Measurements from ENCODE around the gene PGM1. TPM values are rescaled to one million over a fixed set of nuclear protein-coding genes. Genes with fewer than 3 reads are reported as not detected.

Gene PGM1
- total RNA-seq, 3 donors from 2014 or later (not counting 1 experiment from before 2014, with no cell fraction given) = 23.5 to 31.4 (median 23.7) TPM

- H3K4me1 ChIP-seq (ENCODE audit: control insufficient read depth, insufficient read depth, low read length) = no peaks in the 10 kb centered on the region
- Mint-ChIP-seq H3K4me1 (no peaks in the 10 kb centered on the region), H3K27ac (no peak overlapping the region), H3K27me3 (ENCODE audit: low read depth in 2 of 2) (no peaks in the 10 kb centered on the region), H3K9me3 (no peaks in the 10 kb centered on the region), H3K4me3 (no peak overlapping the region), H3K36me3 (no peaks in the 10 kb centered on the region)
- 89% methylated on average over 9 of the region's 9 CpGs for WGBS (ENCODE audit: insufficient coverage)
- DNase-seq (peak in 1 of 2 donors; percentile 6), ATAC-seq (no peak)
- no peaks in the 10 kb centered on the region for H3K27me3 ChIP-seq (ENCODE audit: control insufficient read depth, insufficient read depth, low read length)
- H3K27ac ChIP-seq (ENCODE audit: low read length) = no peak overlapping the region
- H3K36me3 ChIP-seq (ENCODE audit: control insufficient read depth, insufficient read depth, low read length) = no peaks in the 10 kb centered on the region
- intact Hi-C loops (cut with micrococcal nuclease) = no loop called here
- no peak overlapping the region for H3K4me3 ChIP-seq (ENCODE audit: low read length)
- no peak for TF ChIP-seq CTCF (IDR thresholded peaks at IDR 0.05)
- no peaks in the 10 kb centered on the region for H3K9me3 ChIP-seq (ENCODE audit: control insufficient read depth, insufficient read depth, low read length)
These were observed 81.1 kb downstream of the PGM1 start for GRCh38 chr1:63674238-63674864.

DNA sequence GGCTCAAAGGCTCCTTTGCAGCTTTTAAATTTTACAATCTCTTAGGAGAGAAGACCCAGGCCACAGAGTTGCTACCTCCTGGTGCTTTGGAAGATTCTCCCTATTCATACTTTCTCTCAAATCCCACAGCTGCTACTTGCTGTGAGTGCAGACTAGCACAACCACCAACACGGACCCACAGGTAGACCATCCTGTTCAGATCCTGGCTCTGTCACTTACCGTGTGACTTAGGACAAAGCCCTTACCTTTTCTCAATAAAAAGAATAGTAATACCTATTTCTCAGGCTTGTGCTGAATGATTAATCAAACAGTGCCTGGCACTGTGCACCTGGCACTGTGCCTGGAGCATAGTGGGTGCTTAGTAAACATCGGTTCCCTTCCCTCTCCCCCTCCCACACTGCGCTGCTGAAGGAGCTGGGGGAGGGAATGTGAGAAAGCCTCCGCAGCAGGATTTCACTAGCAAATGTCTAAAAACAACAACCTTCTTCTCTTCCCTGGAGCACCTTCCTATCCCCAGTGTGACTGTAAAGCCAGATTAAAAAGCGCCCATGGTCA is 81.7 kb downstream of the PGM1 start:
- Histone ChIP-seq H3K27ac (ENCODE audit: low read length) (no peak overlapping the region), H3K36me3 (ENCODE audit: control insufficient read depth, insufficient read depth, low read length) (no peaks in the 10 kb centered on the region), H3K27me3 (ENCODE audit: control insufficient read depth, insufficient read depth, low read length) (no peaks in the 10 kb centered on the region), H3K9me3 (ENCODE audit: control insufficient read depth, insufficient read depth, low read length) (no peaks in the 10 kb centered on the region), H3K4me3 (ENCODE audit: low read length) (no peak overlapping the region), H3K4me1 (ENCODE audit: control insufficient read depth, insufficient read depth, low read length) (no peaks in the 10 kb centered on the region)
- intact Hi-C loops (cut with micrococcal nuclease) = no loop called here
- Mint-ChIP-seq H3K36me3 (no peaks in the 10 kb centered on the region), H3K27me3 (ENCODE audit: low read depth in 2 of 2) (no peaks in the 10 kb centered on the region), H3K9me3 (no peaks in the 10 kb centered on the region), H3K4me3 (no peak overlapping the region), H3K4me1 (no peaks in the 10 kb centered on the region), H3K27ac (no peak overlapping the region)
- ATAC-seq = no peak
- WGBS (ENCODE audit: insufficient coverage) = 96% methylated on average over 4 of the region's 6 CpGs
- TF ChIP-seq CTCF (IDR thresholded peaks at IDR 0.05) = no peak
- no peak for DNase-seq

DNA sequence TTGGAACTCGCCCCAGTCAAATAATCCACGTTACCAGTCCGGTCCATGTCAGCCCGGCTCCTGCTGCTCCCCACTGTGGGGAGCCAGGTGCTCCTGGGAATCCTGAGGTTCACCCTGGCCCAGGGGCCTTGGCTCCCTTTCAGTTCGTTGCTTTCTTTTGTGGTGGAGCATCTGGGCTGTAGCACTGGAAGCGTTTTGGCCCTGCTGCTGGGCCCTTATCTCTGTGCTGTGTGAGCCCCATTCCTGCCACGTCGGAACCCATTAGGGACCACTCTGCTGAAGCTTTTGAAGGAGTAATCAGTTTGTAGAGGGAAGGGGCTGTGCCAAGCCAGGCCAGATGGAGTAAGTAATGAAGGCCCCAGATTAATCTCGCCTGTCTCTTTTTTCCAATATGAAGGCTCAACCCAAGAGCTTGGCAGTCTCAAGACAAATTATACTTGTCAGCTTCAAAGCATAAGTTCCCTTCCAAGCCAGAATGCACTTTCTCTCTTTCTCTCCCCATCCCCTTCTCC is 82.3 kb downstream of the PGM1 start:
- H3K36me3 Mint-ChIP-seq = no peaks in the 10 kb centered on the region
- no peaks in the 10 kb centered on the region for H3K4me1 ChIP-seq (ENCODE audit: control insufficient read depth, insufficient read depth, low read length)
- TF ChIP-seq CTCF (IDR thresholded peaks at IDR 0.05) = no peak
- H3K27me3 Mint-ChIP-seq (ENCODE audit: low read depth in 2 of 2) = no peaks in the 10 kb centered on the region
- intact Hi-C loops (cut with micrococcal nuclease) = no loop called here
- ATAC-seq (no peak), DNase-seq (no peak)
- no peak overlapping the region for H3K4me3 Mint-ChIP-seq
- H3K27ac ChIP-seq (ENCODE audit: low read length) = no peak overlapping the region
- no peak overlapping the region for H3K27ac Mint-ChIP-seq
- H3K9me3 ChIP-seq (ENCODE audit: control insufficient read depth, insufficient read depth, low read length) = no peaks in the 10 kb centered on the region
- no peak overlapping the region for H3K4me3 ChIP-seq (ENCODE audit: low read length)
- no peaks in the 10 kb centered on the region for H3K27me3 ChIP-seq (ENCODE audit: control insufficient read depth, insufficient read depth, low read length)
- no peaks in the 10 kb centered on the region for H3K4me1 Mint-ChIP-seq
- H3K9me3 Mint-ChIP-seq = no peaks in the 10 kb centered on the region
- 91% methylated on average over 9 of the region's 9 CpGs for WGBS (ENCODE audit: insufficient coverage)
- no peaks in the 10 kb centered on the region for H3K36me3 ChIP-seq (ENCODE audit: control insufficient read depth, insufficient read depth, low read length)

DNA sequence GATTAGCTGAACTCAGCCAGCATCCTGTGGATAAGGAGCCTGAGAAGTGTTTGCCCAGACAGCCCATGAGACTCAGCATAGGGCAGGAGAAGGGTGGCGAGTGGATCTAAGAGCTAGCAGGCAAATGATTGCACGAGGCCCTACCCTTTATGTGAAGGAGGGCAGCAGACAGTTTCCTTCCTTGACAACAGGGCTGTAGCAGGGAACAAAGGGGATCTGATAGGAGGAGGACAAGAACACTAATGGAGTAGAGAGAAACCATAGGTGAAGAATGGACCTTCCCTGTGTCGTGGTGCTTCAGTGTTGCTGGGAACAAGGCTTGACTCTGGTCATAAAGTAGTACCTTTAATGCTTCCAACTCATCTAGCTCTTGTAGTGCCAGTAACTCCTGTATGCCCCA is 84.3 kb downstream of the PGM1 start:
- no peak overlapping the region for H3K4me3 ChIP-seq (ENCODE audit: low read length)
- no peaks in the 10 kb centered on the region for H3K9me3 ChIP-seq (ENCODE audit: control insufficient read depth, insufficient read depth, low read length)
- DNase-seq (no peak), ATAC-seq (no peak)
- 89% methylated on average over 3 of the region's 3 CpGs for WGBS (ENCODE audit: insufficient coverage)
- H3K27me3 ChIP-seq (ENCODE audit: control insufficient read depth, insufficient read depth, low read length) = no peaks in the 10 kb centered on the region
- Mint-ChIP-seq H3K36me3 (no peaks in the 10 kb centered on the region), H3K27ac (no peak overlapping the region), H3K27me3 (ENCODE audit: low read depth in 2 of 2) (no peaks in the 10 kb centered on the region), H3K4me1 (no peaks in the 10 kb centered on the region), H3K9me3 (no peaks in the 10 kb centered on the region), H3K4me3 (no peak overlapping the region)
- H3K27ac ChIP-seq (ENCODE audit: low read length) = no peak overlapping the region
- no peaks in the 10 kb centered on the region for H3K4me1 ChIP-seq (ENCODE audit: control insufficient read depth, insufficient read depth, low read length)
- intact Hi-C loops (cut with micrococcal nuclease) = no loop called here
- H3K36me3 ChIP-seq (ENCODE audit: control insufficient read depth, insufficient read depth, low read length) = no peaks in the 10 kb centered on the region
- TF ChIP-seq CTCF (IDR thresholded peaks at IDR 0.05) = no peak
